ENCODE results near the gene PPP1R3G. TPM values are rescaled to one million over a fixed set of nuclear protein-coding genes. Genes with fewer than 3 reads are reported as not detected.

Gene PPP1R3G
- total and polyA plus RNA-seq, 2 of the 13 experiments (the other 11 are each of a cell fraction or from before 2014, with no cell fraction given): 1.2 to 1.3 TPM

DNA sequence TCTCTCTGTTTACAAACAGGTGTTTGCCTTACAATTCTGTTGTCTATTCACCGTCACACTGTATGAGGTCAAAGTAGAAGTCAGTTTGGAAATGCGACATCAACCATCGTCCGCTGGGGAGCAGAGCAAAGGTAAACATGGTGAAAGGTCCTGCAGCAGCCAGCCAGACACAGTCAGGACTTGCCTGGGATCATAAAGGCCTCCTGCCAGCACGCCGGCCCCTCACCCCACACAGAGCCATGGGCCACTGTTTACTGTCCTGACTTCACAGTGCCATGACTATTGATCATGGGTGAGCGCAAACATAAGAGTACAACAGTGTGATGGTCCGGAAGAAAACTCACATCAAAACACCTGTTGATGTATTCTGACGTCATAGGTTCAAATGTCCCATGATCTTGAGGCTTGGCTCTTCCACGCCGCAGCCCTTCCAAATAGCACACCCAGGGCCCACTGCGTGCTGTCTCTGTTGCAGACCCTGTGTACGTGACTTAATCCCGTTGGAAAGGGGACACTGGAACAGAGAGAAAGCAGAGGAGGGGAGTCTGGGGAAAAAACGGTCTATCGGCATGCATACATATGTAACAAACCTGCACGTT lies 16.9 kb upstream of the PPP1R3G start (continued):
- TF ChIP-seq ZBTB20 (CRISPR knock-in tag; IDR thresholded peaks at IDR 0.05; ENCODE audit: borderline replicate concordance, low read depth): peak; percentile 98
- no peak for TF ChIP-seq RNF2 (conservative IDR thresholded peaks at IDR 0.05; ENCODE audit: low read depth)
- TF ChIP-seq BCL6 (CRISPR knock-in tag; IDR thresholded peaks at IDR 0.05): peak; percentile 93
- peak; percentile 37; the same call in 1 of the 2 replicates for TF ChIP-seq ZNF337 (CRISPR knock-in tag; IDR thresholded peaks at IDR 0.05; ENCODE audit: borderline replicate concordance, low read depth)
- TF ChIP-seq SAP130 (CRISPR knock-in tag; IDR thresholded peaks at IDR 0.05; ENCODE audit: low read depth): peak; percentile 98
- no peak for TF ChIP-seq ZNF382 (CRISPR knock-in tag; IDR thresholded peaks at IDR 0.05; ENCODE audit: borderline replicate concordance)
- no peak for TF ChIP-seq SIN3A (IDR thresholded peaks at IDR 0.05; ENCODE audit: borderline replicate concordance, low read depth, low read length)
- TF ChIP-seq, protein P1, sequence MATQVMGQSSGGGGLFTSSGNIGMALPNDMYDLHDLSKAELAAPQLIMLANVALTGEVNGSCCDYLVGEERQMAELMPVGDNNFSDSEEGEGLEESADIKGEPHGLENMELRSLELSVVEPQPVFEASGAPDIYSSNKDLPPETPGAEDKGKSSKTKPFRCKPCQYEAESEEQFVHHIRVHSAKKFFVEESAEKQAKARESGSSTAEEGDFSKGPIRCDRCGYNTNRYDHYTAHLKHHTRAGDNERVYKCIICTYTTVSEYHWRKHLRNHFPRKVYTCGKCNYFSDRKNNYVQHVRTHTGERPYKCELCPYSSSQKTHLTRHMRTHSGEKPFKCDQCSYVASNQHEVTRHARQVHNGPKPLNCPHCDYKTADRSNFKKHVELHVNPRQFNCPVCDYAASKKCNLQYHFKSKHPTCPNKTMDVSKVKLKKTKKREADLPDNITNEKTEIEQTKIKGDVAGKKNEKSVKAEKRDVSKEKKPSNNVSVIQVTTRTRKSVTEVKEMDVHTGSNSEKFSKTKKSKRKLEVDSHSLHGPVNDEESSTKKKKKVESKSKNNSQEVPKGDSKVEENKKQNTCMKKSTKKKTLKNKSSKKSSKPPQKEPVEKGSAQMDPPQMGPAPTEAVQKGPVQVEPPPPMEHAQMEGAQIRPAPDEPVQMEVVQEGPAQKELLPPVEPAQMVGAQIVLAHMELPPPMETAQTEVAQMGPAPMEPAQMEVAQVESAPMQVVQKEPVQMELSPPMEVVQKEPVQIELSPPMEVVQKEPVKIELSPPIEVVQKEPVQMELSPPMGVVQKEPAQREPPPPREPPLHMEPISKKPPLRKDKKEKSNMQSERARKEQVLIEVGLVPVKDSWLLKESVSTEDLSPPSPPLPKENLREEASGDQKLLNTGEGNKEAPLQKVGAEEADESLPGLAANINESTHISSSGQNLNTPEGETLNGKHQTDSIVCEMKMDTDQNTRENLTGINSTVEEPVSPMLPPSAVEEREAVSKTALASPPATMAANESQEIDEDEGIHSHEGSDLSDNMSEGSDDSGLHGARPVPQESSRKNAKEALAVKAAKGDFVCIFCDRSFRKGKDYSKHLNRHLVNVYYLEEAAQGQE (IDR thresholded peaks at IDR 0.05; ENCODE audit: borderline replicate concordance in 1 of 2, low read depth in 1 of 2, low read length in 2 of 2): peak in 1 of 2 experiments; percentile 77; a peak in 1 of 4 replicates
- TF ChIP-seq ZNF326 (CRISPR knock-in tag; IDR thresholded peaks at IDR 0.05; ENCODE audit: borderline replicate concordance): 0 out of 2 replicates have a peak, but pooled peaks have one; percentile 57
- TF ChIP-seq KLF16 (CRISPR knock-in tag; IDR thresholded peaks at IDR 0.05): peak in 1 of 2 experiments; percentile 94; a peak in 2 of 4 replicates
- 0 out of 2 replicates have a peak, but pooled peaks have one; percentile 92 for TF ChIP-seq AHR (CRISPR knock-in tag; IDR thresholded peaks at IDR 0.05)
- TF ChIP-seq, protein P2, sequence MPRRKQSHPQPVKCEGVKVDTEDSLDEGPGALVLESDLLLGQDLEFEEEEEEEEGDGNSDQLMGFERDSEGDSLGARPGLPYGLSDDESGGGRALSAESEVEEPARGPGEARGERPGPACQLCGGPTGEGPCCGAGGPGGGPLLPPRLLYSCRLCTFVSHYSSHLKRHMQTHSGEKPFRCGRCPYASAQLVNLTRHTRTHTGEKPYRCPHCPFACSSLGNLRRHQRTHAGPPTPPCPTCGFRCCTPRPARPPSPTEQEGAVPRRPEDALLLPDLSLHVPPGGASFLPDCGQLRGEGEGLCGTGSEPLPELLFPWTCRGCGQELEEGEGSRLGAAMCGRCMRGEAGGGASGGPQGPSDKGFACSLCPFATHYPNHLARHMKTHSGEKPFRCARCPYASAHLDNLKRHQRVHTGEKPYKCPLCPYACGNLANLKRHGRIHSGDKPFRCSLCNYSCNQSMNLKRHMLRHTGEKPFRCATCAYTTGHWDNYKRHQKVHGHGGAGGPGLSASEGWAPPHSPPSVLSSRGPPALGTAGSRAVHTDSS (CRISPR knock-in tag; conservative IDR thresholded peaks at IDR 0.05): no peak
- TF ChIP-seq, protein P3, sequence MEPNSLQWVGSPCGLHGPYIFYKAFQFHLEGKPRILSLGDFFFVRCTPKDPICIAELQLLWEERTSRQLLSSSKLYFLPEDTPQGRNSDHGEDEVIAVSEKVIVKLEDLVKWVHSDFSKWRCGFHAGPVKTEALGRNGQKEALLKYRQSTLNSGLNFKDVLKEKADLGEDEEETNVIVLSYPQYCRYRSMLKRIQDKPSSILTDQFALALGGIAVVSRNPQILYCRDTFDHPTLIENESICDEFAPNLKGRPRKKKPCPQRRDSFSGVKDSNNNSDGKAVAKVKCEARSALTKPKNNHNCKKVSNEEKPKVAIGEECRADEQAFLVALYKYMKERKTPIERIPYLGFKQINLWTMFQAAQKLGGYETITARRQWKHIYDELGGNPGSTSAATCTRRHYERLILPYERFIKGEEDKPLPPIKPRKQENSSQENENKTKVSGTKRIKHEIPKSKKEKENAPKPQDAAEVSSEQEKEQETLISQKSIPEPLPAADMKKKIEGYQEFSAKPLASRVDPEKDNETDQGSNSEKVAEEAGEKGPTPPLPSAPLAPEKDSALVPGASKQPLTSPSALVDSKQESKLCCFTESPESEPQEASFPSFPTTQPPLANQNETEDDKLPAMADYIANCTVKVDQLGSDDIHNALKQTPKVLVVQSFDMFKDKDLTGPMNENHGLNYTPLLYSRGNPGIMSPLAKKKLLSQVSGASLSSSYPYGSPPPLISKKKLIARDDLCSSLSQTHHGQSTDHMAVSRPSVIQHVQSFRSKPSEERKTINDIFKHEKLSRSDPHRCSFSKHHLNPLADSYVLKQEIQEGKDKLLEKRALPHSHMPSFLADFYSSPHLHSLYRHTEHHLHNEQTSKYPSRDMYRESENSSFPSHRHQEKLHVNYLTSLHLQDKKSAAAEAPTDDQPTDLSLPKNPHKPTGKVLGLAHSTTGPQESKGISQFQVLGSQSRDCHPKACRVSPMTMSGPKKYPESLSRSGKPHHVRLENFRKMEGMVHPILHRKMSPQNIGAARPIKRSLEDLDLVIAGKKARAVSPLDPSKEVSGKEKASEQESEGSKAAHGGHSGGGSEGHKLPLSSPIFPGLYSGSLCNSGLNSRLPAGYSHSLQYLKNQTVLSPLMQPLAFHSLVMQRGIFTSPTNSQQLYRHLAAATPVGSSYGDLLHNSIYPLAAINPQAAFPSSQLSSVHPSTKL (CRISPR knock-in tag; IDR thresholded peaks at IDR 0.05): peak; percentile 98
- peak; percentile 95 for TF ChIP-seq AKAP8 (CRISPR knock-in tag; IDR thresholded peaks at IDR 0.05)
- peak; percentile 89; the same call in 1 of the 2 replicates for TF ChIP-seq ZNF724P (CRISPR knock-in tag; IDR thresholded peaks at IDR 0.05; ENCODE audit: borderline replicate concordance)
- no peak for TF ChIP-seq ZNF10 (CRISPR knock-in tag; IDR thresholded peaks at IDR 0.05; ENCODE audit: borderline replicate concordance, low read depth)
- no peak for TF ChIP-seq ZNF777 (CRISPR knock-in tag; IDR thresholded peaks at IDR 0.05)
- TF ChIP-seq, protein P4, sequence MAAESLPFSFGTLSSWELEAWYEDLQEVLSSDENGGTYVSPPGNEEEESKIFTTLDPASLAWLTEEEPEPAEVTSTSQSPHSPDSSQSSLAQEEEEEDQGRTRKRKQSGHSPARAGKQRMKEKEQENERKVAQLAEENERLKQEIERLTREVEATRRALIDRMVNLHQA (CRISPR knock-in tag; IDR thresholded peaks at IDR 0.05): no peak
- TF ChIP-seq GATAD2A (CRISPR knock-in tag; IDR thresholded peaks at IDR 0.05): peak; percentile 100; the same call in 1 of the 2 replicates
- peak; percentile 69; the same call in 1 of the 2 replicates for TF ChIP-seq MED13 (CRISPR knock-in tag; IDR thresholded peaks at IDR 0.05)
- no peak for TF ChIP-seq NFE2L1 (CRISPR knock-in tag; IDR thresholded peaks at IDR 0.05; ENCODE audit: borderline replicate concordance)
